NCI-H1417 (cell line): ENCODE measurements around the gene CTRB2.

Experiments
- DNase-seq, 3 experiments: peaks; one replicate each; lab custom pipeline; 2025; lab: John Stamatoyannopoulos, UW

CTRB2 gene

DNA sequence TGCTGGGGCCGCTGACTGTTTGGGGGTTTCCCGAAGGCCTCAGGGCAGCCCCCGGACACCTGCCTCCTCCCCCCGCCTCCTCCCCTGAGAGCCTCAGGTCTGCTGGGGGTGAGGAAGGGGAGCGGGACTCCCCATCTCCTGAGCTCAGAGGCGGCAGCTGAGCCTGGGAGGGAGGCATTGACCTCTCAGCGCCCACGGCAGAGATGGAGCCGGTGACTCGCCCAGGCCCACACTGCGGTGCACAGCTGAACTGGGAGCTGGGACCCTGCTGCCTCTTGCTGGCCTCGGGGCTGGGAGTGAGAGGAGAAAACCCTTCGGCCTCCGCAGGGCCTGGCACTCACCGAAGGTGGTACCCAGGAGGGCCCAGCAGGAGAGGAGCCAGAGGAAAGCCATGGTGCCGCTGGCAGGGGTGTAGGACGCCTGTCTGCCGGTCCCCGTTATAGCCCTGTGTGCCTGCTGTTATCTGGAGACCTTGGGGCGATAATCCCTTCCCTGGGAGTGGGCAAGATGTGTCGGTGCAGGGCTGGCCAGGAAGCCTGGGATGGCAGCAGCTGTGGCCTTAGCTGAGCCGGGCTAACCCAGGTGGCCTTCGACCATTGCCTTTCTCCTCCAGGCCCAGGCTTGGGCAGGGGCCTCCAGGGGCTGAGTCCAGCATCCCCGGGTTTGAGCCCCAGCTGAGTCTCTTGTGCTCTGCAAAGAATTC lies at the start of gene CTRB2:
CTRB2 (minus strand) TSS at position 413 of the 703 bp plus-strand sequence; CDS start at position 393, 20 bp downstream.
- DNase-seq = no peak

- peak in 2 of 3 experiments; percentile 26 to 38 for DNase-seq
Measured at GRCh38 chr16:75256059-75256571, 49.2 kb upstream of the CTRB2 start.

GRCh38 chr16:75254359-75254837 lies 47.4 kb upstream of the CTRB2 start:
- no peak for DNase-seq

DNA sequence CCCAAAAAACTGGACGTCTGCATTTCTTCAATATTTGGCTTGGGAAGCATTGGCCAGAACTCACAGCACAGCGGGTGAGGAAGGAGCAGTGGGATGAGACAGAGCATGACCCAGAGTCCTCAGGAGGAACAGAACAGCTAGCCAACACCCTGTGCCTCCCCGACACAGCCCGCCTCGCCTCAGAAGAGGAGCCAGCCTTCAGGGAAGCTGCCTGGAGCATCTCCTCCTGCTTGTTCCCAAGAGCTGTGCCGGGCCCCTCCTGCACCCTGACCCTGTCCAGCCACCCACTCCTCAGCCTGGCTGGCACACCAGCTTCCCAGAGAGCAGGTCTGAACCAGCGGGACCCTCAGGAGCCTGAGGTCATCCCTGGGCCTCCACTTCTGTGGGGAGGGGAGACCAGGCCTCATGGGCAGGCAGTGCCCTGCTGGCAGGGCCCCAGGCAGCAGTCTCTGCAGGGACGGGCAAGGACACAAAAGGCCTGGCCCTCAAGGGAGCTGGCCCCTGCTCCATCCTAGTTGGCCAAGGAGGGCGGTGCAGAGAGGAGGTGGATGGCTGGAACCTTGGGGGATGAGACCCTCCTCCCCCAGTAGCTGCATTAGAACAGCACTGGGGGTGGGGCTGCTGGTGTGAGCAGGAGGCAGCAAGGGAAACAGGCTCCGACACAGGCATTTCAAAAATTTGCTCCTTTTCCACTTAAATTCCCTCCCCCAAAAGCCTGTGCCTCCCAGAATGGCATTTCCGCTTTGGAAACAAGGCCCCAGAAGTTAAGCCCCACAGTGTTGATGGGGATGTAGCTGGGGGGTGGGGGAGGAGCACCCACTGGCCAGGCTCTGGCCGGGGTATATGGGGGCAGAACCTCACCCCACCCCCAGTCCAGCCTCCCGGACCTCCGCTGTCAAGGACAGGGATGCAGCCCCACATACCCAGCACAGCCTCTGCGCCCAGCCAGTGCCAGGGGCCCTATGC lies 46.3 kb upstream of the CTRB2 start:
- no peak for DNase-seq

DNA sequence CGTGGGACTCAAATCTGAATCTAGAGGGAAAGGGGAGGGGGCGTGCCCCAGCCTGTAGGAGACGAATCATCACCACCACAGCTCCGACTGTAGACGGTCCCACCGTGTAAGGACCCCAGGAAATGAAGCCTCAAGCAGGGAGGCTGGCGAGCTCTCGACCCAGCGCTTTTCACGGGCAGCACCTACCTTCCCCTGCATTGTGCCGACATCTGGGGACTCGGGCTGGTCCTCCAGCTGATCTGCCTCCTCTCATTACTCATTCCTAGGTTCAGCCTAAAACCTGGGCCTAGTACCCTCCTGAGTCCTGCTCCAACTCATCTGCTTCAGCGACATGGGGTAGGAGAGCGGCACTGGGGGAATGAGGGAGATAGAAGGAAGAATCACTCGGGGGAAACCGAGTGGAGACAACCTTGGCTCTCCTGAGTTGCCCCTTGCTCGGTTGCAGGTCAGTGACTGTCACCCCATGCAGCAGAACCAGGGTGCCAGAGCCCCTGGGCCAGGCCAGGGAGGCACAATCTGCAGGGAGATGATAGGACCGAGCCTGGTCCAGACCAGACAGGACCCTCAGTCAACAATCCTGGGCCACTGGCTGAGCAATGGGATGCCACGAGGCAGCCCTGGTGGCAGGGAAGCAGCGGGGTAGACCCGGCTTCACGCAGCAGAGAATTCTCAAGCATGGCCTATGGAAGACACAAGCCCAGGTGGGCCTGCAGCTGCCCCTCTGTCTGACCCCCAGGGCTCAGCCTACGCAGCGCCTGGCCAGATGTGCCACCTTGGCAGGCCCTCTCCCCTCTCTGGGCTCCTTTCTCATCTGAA lies 45.3 kb upstream of the CTRB2 start:
- no peak for DNase-seq

- peak; percentile 48 to 86 (median 81) for DNase-seq
Measured at GRCh38 chr16:75251280-75252048, 44.5 kb upstream of the CTRB2 start, which contains the start of gene BCAR1. BCAR1 (minus strand) TSS chr16:75251624; CDS start chr16:75251482, 142 bp downstream.

- peak in 2 of 3 experiments; percentile 58 to 80 for DNase-seq
Measured at GRCh38 chr16:75250809-75251279, 43.9 kb upstream of the CTRB2 start.

GRCh38 chr16:75250089-75250808 lies 43.3 kb upstream of the CTRB2 start:
- DNase-seq = peak in 2 of 3 experiments; percentile 54 to 58

- no peak for DNase-seq
Measured at GRCh38 chr16:75249441-75249840, 42.5 kb upstream of the CTRB2 start.

DNA sequence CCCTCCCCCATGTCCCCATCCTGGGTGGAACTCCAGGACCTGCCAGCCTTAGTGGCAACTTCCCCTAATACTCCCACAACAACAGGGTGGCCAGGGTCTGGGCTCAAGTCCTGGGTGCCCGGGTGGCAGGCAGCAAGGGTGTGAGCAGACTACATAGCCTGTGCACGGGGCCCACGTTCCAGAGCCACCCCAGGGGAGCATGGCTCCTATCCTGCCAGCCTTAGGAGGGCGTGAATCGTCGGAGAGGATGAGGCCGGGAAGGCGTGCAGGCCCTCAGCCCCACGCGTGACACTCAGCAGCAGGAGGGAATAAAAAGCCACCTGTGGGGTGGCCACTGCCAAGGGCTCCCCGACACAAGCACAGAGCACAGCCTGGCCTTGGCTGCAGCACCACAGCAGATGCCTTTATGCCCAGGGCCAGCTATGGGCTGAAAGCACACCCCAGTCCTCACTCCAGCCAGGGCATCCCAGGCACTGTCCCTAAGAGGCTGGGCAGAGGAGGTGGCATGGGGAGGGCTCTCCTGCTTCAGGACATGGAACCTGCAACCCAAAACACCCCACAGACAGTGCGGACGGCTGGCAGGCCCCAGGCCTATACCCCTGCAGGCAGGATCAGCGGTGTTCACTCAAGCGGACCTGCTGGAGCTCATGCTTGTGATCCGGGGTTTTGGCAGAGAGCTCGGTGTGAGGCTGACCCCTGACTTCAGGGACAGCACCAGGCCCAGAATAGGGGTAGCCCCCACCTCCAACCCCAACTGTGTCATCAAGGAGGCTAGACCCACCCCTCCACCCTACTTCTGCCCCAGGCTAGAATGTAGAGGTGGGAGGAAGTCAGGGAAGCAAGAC lies 41.8 kb upstream of the CTRB2 start:
- no peak for DNase-seq

- no peak for DNase-seq
Measured at GRCh38 chr16:75248142-75248535, 41.2 kb upstream of the CTRB2 start.

DNA sequence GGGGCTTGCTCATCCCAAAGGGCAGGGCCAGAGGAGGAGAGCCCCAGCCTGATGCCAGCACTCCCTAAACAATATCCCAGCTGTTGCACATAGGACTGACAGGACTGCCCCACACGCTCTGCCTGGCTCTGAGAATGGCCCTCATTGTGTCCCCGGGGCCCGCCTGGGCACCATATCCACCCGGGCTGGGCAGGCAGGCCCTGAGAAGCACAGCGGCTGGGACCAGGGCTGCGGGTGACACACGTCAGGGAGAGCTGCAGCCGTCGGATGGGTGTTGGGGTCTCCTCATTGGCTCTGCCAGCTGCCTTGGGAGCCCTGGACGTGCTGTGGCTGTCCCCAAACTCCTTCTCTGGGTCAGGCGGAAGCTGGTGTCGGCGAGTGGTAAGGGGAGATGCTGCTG lies 40.3 kb upstream of the CTRB2 start:
- no peak for DNase-seq

- DNase-seq = no peak
Measured at GRCh38 chr16:75246504-75247205, 39.7 kb upstream of the CTRB2 start.

DNA sequence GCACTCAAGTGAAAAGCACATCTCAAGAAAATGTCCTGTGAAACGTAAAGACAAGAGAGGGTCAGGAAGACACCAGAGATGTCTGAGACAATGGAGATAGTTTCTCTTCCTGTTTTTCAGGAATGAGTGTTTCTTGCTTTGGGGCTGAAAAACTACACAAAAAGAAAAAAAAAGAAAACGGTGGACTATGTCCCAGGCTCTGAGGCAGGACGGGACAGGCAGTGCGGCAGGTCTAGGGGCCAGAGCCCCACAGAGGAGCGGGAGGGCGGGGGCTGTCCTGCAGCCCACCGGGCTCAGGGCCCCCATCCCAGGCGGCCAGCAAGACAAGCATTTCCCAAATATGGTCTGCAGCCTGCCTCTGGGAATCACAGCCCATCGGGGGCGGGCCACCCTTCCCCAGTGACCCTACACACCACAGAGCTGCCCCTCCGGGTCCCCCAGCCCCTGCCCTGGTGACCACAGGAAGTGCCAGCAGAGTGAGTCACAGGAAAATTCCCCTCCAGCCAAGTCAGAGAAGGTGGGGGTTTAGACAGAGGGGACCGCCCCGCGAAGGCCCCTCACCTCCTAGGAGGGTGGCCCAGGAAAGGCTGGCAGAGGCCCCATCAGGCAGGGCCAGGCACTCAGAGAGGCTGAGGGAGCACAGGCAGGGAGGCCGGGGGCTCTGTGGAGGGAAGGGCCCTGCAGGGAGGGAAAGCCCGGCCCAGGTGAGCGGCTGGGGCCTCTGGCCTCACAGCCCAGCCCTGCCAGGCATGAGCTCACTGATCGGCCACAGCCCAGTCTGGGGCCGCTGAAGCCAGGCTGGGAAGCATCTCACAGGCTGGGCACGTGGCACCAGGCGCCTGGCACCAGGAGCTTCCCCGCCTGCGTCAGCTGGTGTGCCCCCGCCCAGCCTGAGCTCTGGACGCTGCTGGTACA lies 38.1 kb upstream of the CTRB2 start:
- DNase-seq = no peak

DNA sequence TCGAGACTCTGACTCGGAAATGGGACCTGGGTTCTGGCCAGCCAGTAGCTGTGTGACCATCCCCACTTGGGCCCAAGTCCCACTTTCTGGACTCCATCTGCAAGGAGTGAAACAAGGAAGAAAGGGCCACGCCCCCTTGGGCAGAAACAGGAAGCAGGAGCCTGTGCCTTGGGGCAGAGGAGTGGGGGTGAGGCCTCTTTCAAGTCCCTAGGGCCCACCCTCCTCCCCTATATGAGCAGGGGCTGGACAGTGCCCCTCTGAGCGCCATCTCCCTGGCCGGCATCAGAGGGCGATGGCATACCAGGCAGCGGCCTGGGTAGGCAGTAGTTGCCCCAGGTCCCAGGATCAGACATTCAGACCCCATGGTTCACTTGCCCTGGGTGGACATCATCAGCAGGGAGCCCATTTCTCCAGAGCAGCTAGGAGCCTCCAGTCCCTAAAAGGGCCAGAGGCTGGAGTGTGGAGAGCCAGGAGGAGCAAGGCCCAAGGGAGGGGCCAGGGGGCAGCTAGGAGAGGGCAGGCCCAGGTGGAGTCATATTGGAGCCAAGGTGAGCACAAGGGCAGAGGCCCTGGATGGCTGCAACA lies 37.4 kb upstream of the CTRB2 start:
- DNase-seq = no peak

- no peak for DNase-seq
Measured at GRCh38 chr16:75243667-75244224, 36.8 kb upstream of the CTRB2 start.
